Ishikawa (cell line): ENCODE data around the gene REELD1.

ENCODE experiments used
- CEBPB ChIP-seq: IDR thresholded peaks from 2 replicates; pipeline ENCODE4 v1.6.1; 2012
- CREB1 ChIP-seq: IDR thresholded peaks from 2 replicates; pipeline ENCODE4 v1.6.1; 2012; ENCODE audit warnings: low read depth
- EGR1 ChIP-seq: IDR thresholded peaks from 2 replicates; pipeline ENCODE4 v1.6.1; 2012
- EP300 ChIP-seq: IDR thresholded peaks from 2 replicates; pipeline ENCODE4 v1.6.1; 2012; ENCODE audit warnings: borderline replicate concordance
- FOXM1 ChIP-seq: IDR thresholded peaks from 2 replicates; pipeline ENCODE4 v1.6.1; 2012; ENCODE audit warnings: low read depth, borderline replicate concordance
- NFIC ChIP-seq: IDR thresholded peaks from 2 replicates; pipeline ENCODE4 v1.6.1; 2012
- RAD21 ChIP-seq: IDR thresholded peaks from 2 replicates; pipeline ENCODE4 v1.6.1; 2012; ENCODE audit warnings: low read depth
- REST ChIP-seq: IDR thresholded peaks from 2 replicates; pipeline ENCODE4 v1.6.1; 2012; ENCODE audit warnings: low read depth, mild to moderate bottlenecking
- TAF1 ChIP-seq: IDR thresholded peaks from 2 replicates; pipeline ENCODE4 v1.6.1; 2012; ENCODE audit warnings: low read depth, mild to moderate bottlenecking
- TCF12 ChIP-seq: IDR thresholded peaks from 2 replicates; pipeline ENCODE4 v1.6.1; 2012; ENCODE audit warnings: low read depth
- TEAD4 ChIP-seq: IDR thresholded peaks from 2 replicates; pipeline ENCODE4 v1.6.1; 2012
- USF1 ChIP-seq: IDR thresholded peaks from 2 replicates; pipeline ENCODE4 v1.6.1; 2012
- YY1 ChIP-seq: IDR thresholded peaks from 2 replicates; pipeline ENCODE4 v1.6.1; 2012; ENCODE audit warnings: low read depth
- ZBTB7A ChIP-seq: IDR thresholded peaks from 2 replicates; pipeline ENCODE4 v1.6.1; 2012; ENCODE audit warnings: low read depth
- TF ChIP-seq, protein P1 (sequence below): IDR thresholded peaks from 2 replicates; pipeline ENCODE4 v1.6.1; 2012

REELD1 gene

GRCh38 chr4:146244496-146244895, 30.2 kb downstream of the REELD1 start:
- TF ChIP-seq YY1 (no peak), NFIC (no peak), TEAD4 (no peak), FOXM1 (no peak), ZBTB7A (no peak), RAD21 (no peak), TAF1 (no peak), CREB1 (no peak), EP300 (no peak), CEBPB (no peak), TCF12 (no peak), EGR1 (no peak), USF1 (no peak), REST (no peak)
- TF ChIP-seq, protein P1, sequence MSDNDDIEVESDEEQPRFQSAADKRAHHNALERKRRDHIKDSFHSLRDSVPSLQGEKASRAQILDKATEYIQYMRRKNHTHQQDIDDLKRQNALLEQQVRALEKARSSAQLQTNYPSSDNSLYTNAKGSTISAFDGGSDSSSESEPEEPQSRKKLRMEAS = no peak

GRCh38 chr4:146245246-146245645, 30.9 kb downstream of the REELD1 start:
- TF ChIP-seq, protein P1 = no peak
- TF ChIP-seq EP300 = no peak
- TF ChIP-seq RAD21 = no peak
- no peak for TF ChIP-seq ZBTB7A
- TF ChIP-seq EGR1 = no peak
- TF ChIP-seq FOXM1 = no peak
- no peak for TF ChIP-seq NFIC
- TF ChIP-seq CREB1 = no peak
- TF ChIP-seq REST = no peak
- TF ChIP-seq TAF1 = no peak
- TF ChIP-seq CEBPB = no peak

DNA sequence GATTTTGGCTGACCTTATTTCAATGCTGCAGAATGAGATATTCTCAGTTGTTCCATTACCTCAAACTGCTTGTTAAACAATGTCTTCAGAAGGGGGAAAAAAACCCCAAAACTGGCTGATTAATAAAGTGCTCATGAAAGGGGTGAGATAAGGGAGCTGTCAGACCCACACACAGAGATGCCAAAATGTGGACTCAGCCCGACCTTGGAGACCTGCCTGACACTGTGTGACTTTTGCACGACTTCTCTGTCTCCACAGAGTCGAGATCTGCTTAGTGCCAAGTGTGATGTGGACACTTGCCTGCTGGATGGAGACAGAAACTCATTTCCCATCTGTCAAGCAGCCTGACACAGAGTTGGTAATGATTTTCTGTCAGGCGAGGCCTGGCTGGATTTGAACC, 31.5 kb downstream of the REELD1 start:
- no peak for TF ChIP-seq CREB1
- TF ChIP-seq CEBPB = no peak
- no peak for TF ChIP-seq RAD21
- TF ChIP-seq NFIC = no peak
- no peak for TF ChIP-seq EGR1
- no peak for TF ChIP-seq EP300
- TF ChIP-seq, protein P1 = no peak
- no peak for TF ChIP-seq YY1
- no peak for TF ChIP-seq TEAD4
- no peak for TF ChIP-seq FOXM1
- TF ChIP-seq REST = no peak
- no peak for TF ChIP-seq TAF1
- TF ChIP-seq TCF12 = no peak
- no peak for TF ChIP-seq ZBTB7A
- TF ChIP-seq USF1 = no peak

DNA sequence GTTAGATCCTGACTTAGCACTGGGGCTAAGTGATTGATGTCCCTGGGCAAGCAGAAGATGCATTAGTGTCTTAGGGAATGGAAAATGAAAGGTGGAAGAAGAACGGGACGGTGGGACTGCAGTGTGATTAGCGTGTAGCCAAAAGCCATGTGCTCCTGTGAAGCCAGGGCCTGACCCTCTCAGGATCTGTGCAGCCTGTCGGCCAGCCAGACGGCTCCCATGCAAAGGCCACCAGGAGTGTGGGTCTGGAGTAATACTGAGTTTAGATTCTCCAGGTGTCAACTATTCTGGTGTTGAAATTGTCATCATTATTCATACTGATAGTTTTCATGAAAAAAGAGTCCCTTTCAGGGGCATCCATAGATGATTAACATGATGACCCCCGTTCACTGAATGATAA, 32.0 kb downstream of the REELD1 start:
- TF ChIP-seq RAD21 (no peak), EP300 (no peak), REST (no peak), TAF1 (no peak), USF1 (no peak), EGR1 (no peak), NFIC (no peak), CEBPB (no peak), TEAD4 (no peak), CREB1 (no peak), ZBTB7A (no peak), TCF12 (no peak), YY1 (no peak), FOXM1 (no peak)
- TF ChIP-seq, protein P1 = no peak
